Astrocyte (in vitro differentiated cells and primary cell): ENCODE measurements around the gene MYH11. TPM values are rescaled to one million over a fixed set of nuclear protein-coding genes. Genes with fewer than 3 reads are reported as not detected.
"Not testable (repeated sequence)": the region's sequence is repeated elsewhere in the genome, so short reads cannot be mapped to it uniquely, and the experiment has no call there.

ENCODE experiments used
- DNase-seq: peaks from one replicate; pipeline ENCODE4 v3.0.0-alpha.2; 2010; ENCODE audit warnings: low read depth
- FAIRE-seq: peaks from 2 replicates; lab custom pipeline; 2011; peaks lifted over from hg19 to GRCh38; lab: Jason Lieb, UNC
- H2AFZ ChIP-seq: 2 replicates; pipeline ENCODE4 v1.6.0; 2012; ENCODE audit warnings: low read depth, low read length, inconsistent platforms
- H3K27ac ChIP-seq: 2 replicates; pipeline ENCODE4 v1.5.1; 2011; ENCODE audit warnings: low read depth, low read length, inconsistent platforms
- H3K27me3 ChIP-seq: 2 replicates; pipeline ENCODE4 v1.6.0; 2011; ENCODE audit warnings: low read length, inconsistent platforms; ENCODE audit not compliant: insufficient read depth
- H3K36me3 ChIP-seq: 2 replicates; pipeline ENCODE4 v1.5.1; 2011; ENCODE audit warnings: low read length, inconsistent platforms; ENCODE audit not compliant: insufficient read depth
- H3K4me1 ChIP-seq: 2 replicates; pipeline ENCODE4 v1.5.1; 2011; ENCODE audit warnings: low read length, inconsistent platforms; ENCODE audit not compliant: insufficient read depth
- H3K4me2 ChIP-seq: 2 replicates; pipeline ENCODE4 v1.6.0; 2012; ENCODE audit warnings: low read length, inconsistent platforms
- H3K4me3 ChIP-seq: 2 replicates; pipeline ENCODE4 v1.5.1; 2011; ENCODE audit warnings: low read depth, mild to moderate bottlenecking, low read length, inconsistent platforms; ENCODE audit not compliant: insufficient read depth
- H3K79me2 ChIP-seq: 2 replicates; pipeline ENCODE4 v1.6.0; 2012; ENCODE audit warnings: mild to moderate bottlenecking, low read length, inconsistent platforms; ENCODE audit not compliant: insufficient read depth
- H3K9ac ChIP-seq: 2 replicates; pipeline ENCODE4 v1.6.0; 2012; ENCODE audit warnings: mild to moderate bottlenecking, low read length, inconsistent platforms
- H3K9me3 ChIP-seq: 2 replicates; pipeline ENCODE4 v1.5.1; 2012; ENCODE audit warnings: low read depth, mild to moderate bottlenecking, low read length, inconsistent platforms; ENCODE audit not compliant: insufficient read depth
- H4K20me1 ChIP-seq: 2 replicates; pipeline ENCODE4 v1.6.0; 2012; ENCODE audit warnings: low read length, inconsistent platforms; ENCODE audit not compliant: insufficient read depth
- H3K27ac Mint-ChIP-seq: one replicate; pipeline ENCODE4 v1.8.0; 2021; ENCODE audit warnings: mild to moderate bottlenecking, mixed read lengths; ENCODE audit not compliant: unreplicated experiment
- H3K27me3 Mint-ChIP-seq: one replicate; pipeline ENCODE4 v1.8.0; 2021; ENCODE audit warnings: low read depth, mixed read lengths; ENCODE audit not compliant: unreplicated experiment
- H3K36me3 Mint-ChIP-seq: one replicate; pipeline ENCODE4 v1.8.0; 2021; ENCODE audit warnings: low read depth, mixed read lengths; ENCODE audit not compliant: unreplicated experiment
- H3K4me1 Mint-ChIP-seq: one replicate; pipeline ENCODE4 v1.8.0; 2021; ENCODE audit warnings: low read depth, mixed read lengths; ENCODE audit not compliant: unreplicated experiment
- H3K4me3 Mint-ChIP-seq: one replicate; pipeline ENCODE4 v1.8.0; 2021; ENCODE audit warnings: mild to moderate bottlenecking, moderate library complexity, mixed read lengths; ENCODE audit not compliant: unreplicated experiment
- H3K9me3 Mint-ChIP-seq: one replicate; pipeline ENCODE4 v1.8.0; 2021; ENCODE audit warnings: mild to moderate bottlenecking, mixed read lengths; ENCODE audit not compliant: unreplicated experiment
- CTCF ChIP-seq: IDR thresholded peaks from 2 replicates; pipeline ENCODE4 v1.5.1; 2011; ENCODE audit warnings: low read depth, mild to moderate bottlenecking, inconsistent platforms, low read length, moderate library complexity; ENCODE audit not compliant: insufficient read depth
- EZH2 ChIP-seq: IDR thresholded peaks from 2 replicates; pipeline ENCODE4 v1.6.1; 2012; ENCODE audit warnings: mild to moderate bottlenecking, low read length, inconsistent platforms; ENCODE audit not compliant: insufficient read depth
- total RNA-seq: library from RNA; stranded (reverse); gene quantifications from 2 replicates; pipeline ENCODE4 v1.2.1, GENCODE V29; 2021

MYH11 gene
- total RNA-seq, 1 donor from 2014 or later, result 1.0 TPM

- Histone ChIP-seq H3K9ac (no peak overlapping the region), H3K27ac (no peak overlapping the region), H3K4me1 (peaks cover 12% of the 10 kb centered on the region), H3K4me3 (no peak overlapping the region), H3K79me2 (peaks cover 26% of the 10 kb centered on the region), H3K36me3 (peaks cover 3% of the 10 kb centered on the region), H3K4me2 (no peak overlapping the region), H4K20me1 (peaks cover 6% of the 10 kb centered on the region), H3K9me3 (no peaks in the 10 kb centered on the region), H3K27me3 (no peaks in the 10 kb centered on the region), H2AFZ (no peak overlapping the region)
- Mint-ChIP-seq H3K27ac (no peak overlapping the region), H3K9me3 (no peaks in the 10 kb centered on the region), H3K36me3 (peaks cover 4% of the 10 kb centered on the region), H3K27me3 (no peaks in the 10 kb centered on the region), H3K4me3 (peak overlapping the region; percentile 47), H3K4me1 (peaks cover 4% of the 10 kb centered on the region)
- DNase-seq, result no peak
- no peak for FAIRE-seq
- TF ChIP-seq CTCF (no peak), EZH2 (no peak)
Observed at GRCh38 chr16:15676506-15676905, 180.3 kb downstream of the MYH11 start.

- no peak overlapping the region for H3K27ac ChIP-seq
- DNase-seq, result no peak
- no peak overlapping the region for H3K4me3 ChIP-seq
- no peak for FAIRE-seq
- peaks cover 26% of the 10 kb centered on the region for H3K79me2 ChIP-seq
- no peaks in the 10 kb centered on the region for H3K27me3 ChIP-seq
- H3K4me2 ChIP-seq, result no peak overlapping the region
- no peaks in the 10 kb centered on the region for H3K9me3 ChIP-seq
- no peaks in the 10 kb centered on the region for H3K9me3 Mint-ChIP-seq
- peaks cover 4% of the 10 kb centered on the region for H3K4me1 Mint-ChIP-seq
- no peak overlapping the region for H2AFZ ChIP-seq
- H4K20me1 ChIP-seq, result peaks cover 6% of the 10 kb centered on the region
- peaks cover 4% of the 10 kb centered on the region for H3K36me3 Mint-ChIP-seq
- H3K9ac ChIP-seq, result no peak overlapping the region
- no peaks in the 10 kb centered on the region for H3K27me3 Mint-ChIP-seq
- peaks cover 12% of the 10 kb centered on the region for H3K4me1 ChIP-seq
- H3K36me3 ChIP-seq, result peaks cover 10% of the 10 kb centered on the region
- H3K27ac Mint-ChIP-seq, result no peak overlapping the region
- no peak for TF ChIP-seq CTCF
- no peak for TF ChIP-seq EZH2
- no peak overlapping the region for H3K4me3 Mint-ChIP-seq
Observed at GRCh38 chr16:15674571-15674970, 182.3 kb downstream of the MYH11 start.

DNA sequence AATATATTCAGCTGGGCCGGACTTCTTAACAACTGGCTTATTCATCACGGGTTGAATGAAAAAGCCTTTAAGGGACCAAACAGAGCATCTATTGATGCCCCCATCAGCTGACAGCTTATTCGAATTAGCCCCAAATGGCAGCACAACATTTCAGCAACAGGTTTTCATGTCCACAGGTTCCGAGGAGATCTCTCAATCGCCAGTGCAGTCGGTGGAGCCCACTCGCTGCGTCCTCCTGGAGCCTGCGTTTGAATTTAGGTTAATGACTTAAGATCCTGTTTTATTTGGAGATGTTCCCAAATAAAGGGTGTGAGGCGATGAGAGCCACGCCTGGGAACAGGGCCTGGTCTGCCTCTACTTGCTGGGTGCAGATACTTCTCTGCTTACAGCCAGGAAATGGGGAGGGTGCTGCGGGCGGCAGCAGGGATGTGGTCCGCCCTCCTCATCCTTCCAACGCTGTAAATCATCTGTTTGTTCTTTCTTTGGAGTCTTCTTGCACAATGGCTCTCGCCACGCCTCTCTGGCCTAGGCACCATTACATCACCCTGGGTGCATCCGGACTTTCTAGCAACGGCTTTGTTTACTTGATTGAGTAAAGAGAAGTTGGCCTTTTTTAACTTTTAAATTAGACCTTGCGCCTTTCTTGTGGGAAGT lies 184.2 kb downstream of the MYH11 start:
- Mint-ChIP-seq H3K4me3 (no peak overlapping the region), H3K4me1 (peaks cover 4% of the 10 kb centered on the region), H3K27ac (peak overlapping the region; percentile 58), H3K9me3 (no peaks in the 10 kb centered on the region), H3K36me3 (peaks cover 3% of the 10 kb centered on the region), H3K27me3 (no peaks in the 10 kb centered on the region)
- peaks cover 12% of the 10 kb centered on the region for H3K4me1 ChIP-seq
- peak overlapping the region; percentile 79 for H3K27ac ChIP-seq
- FAIRE-seq, result no peak
- H3K36me3 ChIP-seq, result peaks cover 17% of the 10 kb centered on the region
- DNase-seq, result peak; percentile 98
- H2AFZ ChIP-seq, result peak overlapping the region; percentile 55
- no peaks in the 10 kb centered on the region for H3K27me3 ChIP-seq
- TF ChIP-seq CTCF (no peak), EZH2 (no peak)
- peaks cover 6% of the 10 kb centered on the region for H4K20me1 ChIP-seq
- H3K4me2 ChIP-seq, result peak overlapping the region; percentile 75
- H3K79me2 ChIP-seq, result peaks cover 26% of the 10 kb centered on the region
- peak overlapping the region; percentile 70 for H3K9ac ChIP-seq
- no peaks in the 10 kb centered on the region for H3K9me3 ChIP-seq
- peak overlapping the region; percentile 11 for H3K4me3 ChIP-seq

- peak overlapping the region; percentile 68 for H3K27ac Mint-ChIP-seq
- not testable (repeated sequence) for H3K9me3 ChIP-seq, H3K4me1 Mint-ChIP-seq, H4K20me1 ChIP-seq, DNase-seq, H3K4me3 Mint-ChIP-seq, H3K36me3 Mint-ChIP-seq, H3K27me3 ChIP-seq, FAIRE-seq, H3K27me3 Mint-ChIP-seq, H2AFZ ChIP-seq, H3K9me3 Mint-ChIP-seq
- Histone ChIP-seq H3K79me2 (peaks cover 26% of the 10 kb centered on the region), H3K4me1 (peaks cover 12% of the 10 kb centered on the region), H3K27ac (peak overlapping the region; percentile 79), H3K4me2 (peak overlapping the region; percentile 75), H3K9ac (peak overlapping the region; percentile 70), H3K36me3 (peaks cover 20% of the 10 kb centered on the region), H3K4me3 (peak overlapping the region; percentile 11)
Observed at GRCh38 chr16:15672127-15672513, 184.7 kb downstream of the MYH11 start.
